Measurements from ENCODE around the gene AVEN.
"Not testable (repeated sequence)": the region's sequence is repeated elsewhere in the genome, so short reads cannot be mapped to it uniquely, and the experiment has no call there.

The AVEN gene, protein sequence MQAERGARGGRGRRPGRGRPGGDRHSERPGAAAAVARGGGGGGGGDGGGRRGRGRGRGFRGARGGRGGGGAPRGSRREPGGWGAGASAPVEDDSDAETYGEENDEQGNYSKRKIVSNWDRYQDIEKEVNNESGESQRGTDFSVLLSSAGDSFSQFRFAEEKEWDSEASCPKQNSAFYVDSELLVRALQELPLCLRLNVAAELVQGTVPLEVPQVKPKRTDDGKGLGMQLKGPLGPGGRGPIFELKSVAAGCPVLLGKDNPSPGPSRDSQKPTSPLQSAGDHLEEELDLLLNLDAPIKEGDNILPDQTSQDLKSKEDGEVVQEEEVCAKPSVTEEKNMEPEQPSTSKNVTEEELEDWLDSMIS

DNA sequence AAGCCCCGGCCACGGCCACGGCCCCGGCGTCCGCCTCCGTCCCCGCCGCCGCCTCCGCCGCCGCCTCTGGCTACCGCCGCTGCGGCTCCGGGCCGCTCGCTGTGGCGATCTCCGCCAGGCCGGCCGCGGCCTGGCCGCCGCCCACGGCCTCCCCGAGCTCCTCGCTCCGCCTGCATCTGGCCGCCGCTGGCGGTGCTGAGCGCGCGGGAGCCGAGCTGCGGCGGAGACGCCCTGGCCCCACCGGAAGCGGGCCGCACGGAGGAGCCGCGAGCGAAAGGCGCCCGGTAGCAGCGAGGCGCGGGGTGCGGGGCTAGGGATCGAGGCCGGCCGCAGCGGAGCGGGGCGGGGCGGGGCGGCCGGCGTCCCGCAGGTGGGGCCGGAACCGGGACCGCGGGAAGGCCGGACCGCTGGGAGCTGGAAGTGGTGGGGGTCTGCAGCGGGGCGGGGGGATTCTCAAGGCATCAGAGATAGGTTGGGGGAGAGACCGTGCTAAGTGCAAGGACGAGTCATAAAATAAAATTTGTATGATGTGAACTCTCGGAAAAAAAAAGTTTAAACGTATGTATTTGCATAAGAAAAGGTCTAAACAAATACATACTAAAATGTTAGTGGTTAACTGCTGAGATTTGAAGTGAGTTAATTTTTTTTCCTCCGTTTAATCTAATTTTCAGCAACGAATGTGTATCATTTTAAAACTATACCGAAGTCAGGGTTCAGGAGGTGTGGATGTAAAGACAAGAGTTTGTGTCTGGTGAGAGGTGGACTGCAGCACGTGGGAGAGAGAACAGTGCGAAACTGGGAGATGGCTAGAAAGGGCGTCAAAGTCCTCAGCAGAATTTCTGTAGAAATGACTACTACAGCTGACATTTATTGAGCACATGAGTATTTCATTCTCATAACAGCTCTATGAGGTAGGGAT, at the start of gene AVEN:
TSS of gene AVEN (minus strand) at position 334 of the 919 bp plus-strand sequence. CDS start at position 176, 158 bp downstream.
- DNase-seq: no peak

DNA sequence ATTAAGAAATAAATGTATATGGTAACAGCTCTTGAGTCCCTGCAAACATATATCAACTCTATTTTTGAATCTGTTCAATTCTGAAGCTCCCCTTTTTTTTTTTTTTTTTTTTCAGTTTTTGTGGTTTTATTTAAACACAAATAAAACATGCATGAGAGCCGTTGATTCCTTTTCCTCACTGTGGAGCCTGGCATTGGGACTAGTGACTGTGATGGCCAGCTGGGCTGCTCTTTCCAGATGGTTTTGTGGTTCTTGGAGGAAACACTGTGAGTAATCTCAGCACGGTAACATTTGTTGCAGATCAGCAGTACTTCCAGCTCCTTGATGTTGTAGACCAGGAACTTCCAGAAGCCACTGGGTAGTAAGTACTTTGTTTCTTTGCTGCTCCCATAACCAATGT, 46.7 kb upstream of the AVEN start:
- no peak for DNase-seq

DNA sequence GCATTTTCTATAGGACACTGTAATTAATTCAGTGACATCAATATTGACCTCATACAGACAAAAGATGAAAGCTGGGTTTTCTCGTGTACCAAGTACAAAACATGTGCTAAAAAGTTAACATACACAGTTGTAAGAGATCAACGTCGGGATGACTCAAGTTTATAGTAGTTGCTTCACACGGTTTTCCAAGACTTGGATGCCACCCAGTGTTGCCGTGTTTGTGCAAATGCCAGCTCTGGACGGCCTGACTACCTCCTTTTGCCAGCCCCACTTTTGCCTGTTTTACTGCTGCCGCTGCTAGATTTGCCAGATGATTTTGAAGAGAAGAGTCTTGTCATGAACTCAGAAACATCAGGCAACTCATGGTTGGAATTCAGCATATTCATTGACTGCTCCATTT, 45.1 kb upstream of the AVEN start:
- no peak for DNase-seq

DNA sequence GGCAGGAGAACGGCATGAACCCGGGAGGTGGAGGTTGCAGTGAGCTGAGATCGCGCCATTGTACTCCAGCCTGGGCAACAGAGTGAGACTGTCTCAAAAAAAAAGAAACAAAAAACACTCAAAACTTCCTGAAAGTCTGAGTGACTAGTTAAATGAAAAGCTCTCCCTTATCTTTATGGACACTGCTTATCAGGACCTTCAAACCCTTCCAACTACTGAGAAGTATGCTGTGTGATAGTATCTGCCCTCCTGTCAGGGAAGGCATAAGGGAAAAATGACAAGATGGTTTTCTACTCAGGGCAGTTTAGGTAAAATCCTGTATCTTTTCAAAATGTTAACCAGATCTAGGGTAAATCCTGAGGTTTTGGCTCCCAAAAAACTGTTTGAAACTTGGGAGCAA, 40.9 kb upstream of the AVEN start:
- DNase-seq: no peak

DNA sequence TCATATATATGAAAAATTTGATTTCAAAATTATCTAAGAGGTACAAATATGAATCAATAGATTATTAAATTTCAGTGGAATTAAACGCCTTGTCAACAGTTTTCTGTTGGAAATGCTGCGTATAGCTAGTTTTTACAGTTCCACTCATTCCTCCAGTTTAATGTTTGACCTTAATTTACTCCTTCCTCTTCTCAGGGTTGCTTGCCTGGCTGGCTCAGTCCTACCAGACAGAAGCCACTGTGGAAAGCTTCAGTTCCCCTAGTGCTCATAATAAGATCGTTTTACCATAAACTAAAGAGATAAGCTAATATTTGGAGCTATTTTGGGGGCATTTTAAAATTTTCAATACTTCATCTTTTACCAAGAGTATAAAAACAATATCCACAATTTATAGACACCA, 39.9 kb upstream of the AVEN start:
- DNase-seq: no peak

DNA sequence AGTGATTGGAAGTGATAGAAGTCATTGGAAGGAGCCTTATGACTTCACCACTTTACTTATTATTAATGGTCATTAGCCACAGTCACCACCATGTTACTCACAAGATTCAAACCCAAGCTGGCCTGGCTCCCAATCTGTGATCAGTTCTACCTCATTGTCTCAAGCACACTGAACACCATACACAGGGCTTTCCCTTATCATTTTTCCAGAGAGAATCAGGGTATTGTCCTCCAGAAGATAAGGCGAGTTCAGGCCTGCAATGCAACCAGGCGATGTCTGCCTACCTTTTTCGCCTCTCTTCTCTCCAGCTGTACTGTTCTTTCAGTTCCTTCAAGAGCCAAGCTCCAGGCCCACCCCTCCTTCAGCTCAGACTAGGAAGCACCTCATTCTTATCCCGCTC, 37.8 kb upstream of the AVEN start:
- no peak for DNase-seq

DNA sequence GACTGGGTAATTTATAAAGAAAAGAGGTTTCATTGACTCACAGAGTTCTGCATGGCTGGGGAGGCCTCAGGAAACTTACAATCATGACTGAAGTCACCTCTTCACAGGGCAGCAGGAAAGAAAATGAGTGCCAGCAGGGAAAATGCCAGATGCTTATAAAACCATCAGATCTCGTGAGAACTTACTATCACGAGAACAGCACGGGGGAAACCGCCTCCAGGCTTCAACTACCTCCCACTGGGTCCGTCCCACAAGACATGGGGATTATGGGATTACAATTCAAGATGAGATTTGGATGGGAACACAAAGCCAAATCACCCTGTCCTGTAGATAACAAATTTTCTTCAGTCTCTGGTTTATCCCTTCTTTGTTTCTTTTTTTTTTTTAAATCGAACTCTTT, 31.0 kb upstream of the AVEN start:
- DNase-seq: no peak

DNA sequence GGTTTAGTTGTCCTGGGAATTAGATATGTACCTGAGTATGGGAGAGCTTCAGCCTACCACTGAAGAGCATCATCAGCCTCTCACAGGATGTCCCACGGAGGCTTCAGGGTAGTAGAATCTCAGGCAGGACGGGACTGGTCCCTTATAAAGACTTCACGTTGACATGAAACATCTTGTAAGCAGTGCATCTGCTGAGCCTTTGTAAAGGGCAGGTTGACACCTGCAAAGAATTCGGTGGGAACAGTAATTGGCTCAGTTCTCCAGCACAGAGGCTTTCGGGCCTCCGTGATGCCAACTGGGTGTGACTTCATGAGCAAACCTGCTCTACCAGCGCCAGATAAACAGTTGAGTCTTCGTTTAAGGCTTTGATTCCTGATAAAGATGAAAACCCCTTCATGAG, 26.9 kb upstream of the AVEN start:
- DNase-seq: no peak

DNA sequence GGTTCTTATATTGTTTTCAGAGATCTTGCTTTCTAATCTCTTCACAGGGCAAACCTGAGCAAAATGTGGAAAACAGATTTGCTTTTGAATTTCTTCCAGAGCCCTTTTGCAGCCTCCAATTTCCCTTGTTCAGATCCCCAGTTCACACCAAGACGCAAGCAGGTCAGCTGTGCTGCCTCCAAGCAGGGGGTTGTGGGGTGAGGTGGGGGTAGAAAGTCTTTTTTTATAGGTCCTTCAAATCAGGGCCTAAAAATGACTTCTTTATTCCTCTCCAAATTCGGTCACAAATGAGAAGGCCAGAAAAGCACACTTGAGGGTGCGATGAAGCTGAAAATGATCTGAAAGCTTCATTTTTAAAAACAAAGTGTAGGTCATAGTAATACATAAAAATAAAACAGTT, 26.3 kb upstream of the AVEN start:
- DNase-seq: no peak

DNA sequence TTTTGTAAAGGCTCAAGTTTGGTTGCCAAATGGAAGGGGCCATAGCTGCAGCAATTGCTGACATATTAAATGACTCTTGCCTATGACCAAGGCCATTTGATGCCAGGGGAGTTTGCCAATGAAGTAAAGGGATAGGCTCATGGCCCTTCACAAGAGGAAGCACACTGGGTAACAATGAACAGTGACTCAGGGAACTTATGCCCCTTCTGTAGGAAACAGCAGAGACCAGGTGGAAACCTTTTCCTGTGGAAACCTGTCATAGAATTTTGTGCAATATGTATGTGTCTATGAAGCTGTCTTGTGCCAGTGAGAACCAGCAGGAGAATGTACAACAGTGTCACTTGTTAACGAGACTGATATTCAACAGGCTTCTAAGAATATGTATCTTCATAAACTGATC, 25.4 kb upstream of the AVEN start:
- no peak for DNase-seq

DNA sequence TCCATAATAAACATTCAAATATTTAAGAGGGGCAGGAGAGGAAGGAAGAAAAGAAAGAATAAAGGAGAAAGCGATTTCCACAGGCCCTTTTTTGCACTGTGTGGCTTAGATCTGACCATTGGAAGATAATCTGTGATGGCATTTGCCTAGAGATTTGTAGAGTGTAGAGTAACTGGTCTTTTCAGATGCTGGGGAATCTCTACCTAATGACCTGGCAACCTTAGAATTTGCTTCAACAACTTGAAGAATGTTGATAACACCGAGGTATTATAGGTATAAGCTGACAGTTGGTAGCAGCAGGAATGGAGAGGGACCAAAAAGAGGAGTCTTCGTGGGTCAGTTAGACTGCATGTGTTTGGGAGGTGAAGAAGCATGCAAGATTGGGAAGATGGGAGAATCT, 20.9 kb upstream of the AVEN start:
- DNase-seq: no peak

DNA sequence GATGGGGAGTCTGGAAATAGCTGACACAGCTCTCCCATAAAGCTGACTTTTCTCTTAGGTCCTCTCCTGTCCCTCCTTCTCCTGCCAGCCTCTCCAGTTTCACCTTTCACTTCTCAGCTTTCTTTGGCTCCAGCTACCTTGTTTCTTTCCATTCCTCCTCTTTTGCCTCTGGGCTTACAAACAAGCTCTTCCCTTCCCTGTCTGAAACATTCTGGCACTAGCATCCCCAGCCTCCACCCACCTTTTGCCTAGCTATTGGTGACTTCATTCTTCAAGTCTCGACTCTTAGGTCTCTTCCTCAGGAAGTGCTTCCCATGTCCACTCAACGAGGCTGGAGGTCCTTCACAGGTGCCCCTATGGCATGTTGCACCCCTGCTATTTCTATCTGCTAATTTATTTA, 20.5 kb upstream of the AVEN start:
- DNase-seq: no peak

DNA sequence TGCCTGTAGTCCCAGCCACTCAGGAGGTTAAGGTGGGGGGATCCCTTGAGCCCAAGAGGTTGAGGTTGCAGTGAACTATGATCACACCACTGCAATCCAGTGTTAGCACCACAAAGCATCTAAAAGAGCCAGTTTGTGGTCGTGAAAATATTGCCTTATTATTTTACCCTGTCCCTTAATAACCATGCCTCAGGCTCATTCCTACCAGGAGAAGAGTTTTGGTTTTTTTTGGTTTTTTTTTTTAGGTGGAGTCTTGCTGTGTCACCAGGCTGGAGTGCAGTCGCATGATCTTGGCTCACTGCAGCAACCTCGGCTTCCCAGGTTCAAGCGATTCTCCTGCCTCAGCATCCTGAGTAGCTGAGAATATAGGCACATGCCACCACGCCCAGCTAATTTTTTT, 17.9 kb upstream of the AVEN start:
- no peak for DNase-seq

DNA sequence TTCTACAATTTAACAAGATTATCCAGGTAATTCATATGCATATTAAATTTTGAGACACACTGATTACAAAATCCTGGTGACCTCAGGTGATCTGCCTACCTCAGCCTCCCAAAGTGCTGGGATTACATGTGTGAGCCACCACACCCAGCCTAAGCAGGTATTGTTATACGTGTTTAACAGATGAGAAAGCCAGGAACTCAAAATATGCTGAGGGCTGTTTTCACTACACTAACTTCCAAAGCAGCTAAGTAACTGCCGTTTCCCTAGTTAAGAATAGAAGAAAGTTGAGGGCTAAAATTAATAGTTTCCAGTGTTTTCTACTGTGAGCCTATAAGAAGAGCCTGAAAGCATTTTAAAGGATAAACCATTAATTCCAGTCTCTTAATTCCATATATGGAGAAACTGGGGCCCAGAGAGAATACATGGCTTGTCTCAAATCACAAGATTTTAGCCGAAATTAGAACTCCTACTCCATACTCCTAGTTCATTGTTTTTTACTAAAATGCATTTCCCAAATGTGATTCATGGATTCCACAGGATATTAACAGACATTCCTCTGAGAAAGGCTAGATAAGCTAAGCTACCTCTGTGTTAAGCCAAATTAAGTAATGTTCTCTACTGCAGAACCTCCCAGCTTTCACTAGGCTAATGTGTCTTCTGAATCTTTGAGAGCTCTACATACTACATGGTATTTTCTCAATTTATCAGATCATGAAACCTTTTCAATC, 17.0 kb upstream of the AVEN start:
- no peak for DNase-seq

DNA sequence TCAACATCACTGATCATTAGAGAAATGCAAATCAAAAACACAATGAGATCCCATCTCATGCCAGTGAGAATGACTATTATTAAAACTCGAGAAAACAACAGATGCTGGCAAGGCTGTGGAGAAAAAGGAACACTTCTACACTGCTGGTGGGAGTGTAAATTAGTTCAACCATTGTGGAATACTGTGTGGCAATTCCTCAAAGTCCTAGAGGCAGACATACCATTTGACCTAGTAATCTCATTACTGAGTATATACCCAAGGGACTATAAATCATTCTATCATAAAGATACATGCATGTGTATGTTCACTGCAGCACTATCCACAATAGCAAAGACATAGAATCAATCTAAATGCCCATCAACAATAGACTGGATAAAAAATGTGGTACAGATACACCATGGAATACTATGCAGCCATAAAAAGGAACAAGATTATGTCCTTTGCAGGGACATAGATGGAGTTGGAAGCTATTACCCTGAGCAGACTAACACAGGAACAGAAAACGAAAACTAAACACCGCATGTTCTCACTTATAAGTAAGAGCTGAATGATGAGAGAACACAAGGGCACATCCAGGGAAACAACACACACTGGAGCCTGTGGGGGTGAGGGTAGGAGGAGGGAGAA, 15.2 kb upstream of the AVEN start:
- DNase-seq: no peak

DNA sequence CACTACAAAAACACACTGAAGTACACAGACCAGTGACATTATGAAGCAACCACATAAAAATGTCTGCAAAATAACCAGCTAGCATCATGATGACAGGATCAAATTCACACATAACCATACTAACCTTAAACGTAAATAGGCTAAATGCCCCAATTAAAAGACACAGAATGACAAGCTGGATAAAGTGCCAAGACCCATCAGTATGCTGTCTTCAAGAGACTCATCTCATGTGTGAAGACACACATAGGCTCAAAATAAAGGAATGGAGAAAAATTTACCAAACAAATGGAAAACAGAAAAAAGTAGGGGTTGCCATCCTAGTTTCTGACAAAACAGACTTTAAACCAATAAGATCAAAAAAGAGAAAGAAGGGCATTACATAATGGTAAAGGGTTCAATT, 11.4 kb upstream of the AVEN start:
- DNase-seq: not testable (repeated sequence)

DNA sequence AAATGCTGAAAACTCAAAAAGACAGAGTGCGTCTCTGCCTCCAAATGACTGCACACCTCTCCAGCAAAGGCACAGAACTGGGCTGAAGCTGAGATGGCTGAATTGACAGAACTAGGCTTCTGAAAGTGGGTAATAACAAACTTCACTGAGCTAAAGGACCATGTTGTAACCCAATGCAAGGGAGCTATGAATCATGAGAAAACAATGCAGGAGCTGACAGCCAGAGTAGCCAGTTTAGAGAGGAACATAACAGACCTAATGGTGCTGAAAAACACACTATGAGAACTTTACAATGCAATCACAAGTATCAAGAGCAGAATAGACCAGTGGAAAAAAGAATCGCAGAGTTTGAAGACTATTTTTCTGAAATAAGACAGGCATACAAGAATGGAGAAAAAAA, 10.1 kb upstream of the AVEN start:
- DNase-seq: no peak

DNA sequence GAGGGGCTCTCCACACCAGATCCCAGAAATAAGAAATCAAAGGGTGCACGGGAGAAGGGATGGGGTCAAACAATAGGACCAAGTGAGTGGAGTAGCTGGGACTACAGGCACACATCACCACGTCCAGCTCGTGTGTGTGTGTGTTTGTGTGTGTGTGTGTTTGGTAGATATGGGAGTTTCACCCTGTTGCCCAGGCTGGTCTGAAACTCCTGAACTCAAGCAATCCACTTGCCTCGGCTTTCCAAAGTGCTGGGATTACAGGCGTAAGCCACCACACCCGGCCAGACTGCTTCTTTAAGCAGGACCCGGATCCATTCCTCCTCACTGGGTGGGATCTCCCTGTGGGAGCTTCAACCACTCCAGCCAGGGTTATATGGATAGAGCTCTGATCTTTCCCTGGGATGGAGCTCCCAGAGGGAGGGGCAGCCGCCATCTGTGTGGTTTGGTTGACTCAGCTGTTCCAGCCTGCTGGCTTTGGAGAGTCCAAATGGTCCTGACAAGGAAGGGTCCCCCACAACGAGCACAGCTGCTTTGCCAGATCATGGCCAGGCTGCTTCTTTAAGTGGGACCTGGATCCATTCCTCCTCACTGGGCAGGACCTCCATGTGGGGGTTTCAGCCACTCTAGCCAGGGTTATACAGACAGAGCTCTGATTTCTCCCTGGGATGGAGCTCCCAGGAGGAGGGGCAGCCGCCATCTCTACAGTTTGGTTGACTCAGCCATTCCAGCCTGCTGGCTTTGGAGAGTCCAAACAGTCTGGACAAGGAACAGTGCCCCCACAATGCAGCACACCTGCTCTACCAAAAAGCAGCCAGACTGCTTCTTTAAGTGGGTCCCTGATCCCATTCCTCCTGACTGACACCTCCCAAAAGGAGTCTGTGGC, 9.1 kb upstream of the AVEN start:
- DNase-seq: no peak

DNA sequence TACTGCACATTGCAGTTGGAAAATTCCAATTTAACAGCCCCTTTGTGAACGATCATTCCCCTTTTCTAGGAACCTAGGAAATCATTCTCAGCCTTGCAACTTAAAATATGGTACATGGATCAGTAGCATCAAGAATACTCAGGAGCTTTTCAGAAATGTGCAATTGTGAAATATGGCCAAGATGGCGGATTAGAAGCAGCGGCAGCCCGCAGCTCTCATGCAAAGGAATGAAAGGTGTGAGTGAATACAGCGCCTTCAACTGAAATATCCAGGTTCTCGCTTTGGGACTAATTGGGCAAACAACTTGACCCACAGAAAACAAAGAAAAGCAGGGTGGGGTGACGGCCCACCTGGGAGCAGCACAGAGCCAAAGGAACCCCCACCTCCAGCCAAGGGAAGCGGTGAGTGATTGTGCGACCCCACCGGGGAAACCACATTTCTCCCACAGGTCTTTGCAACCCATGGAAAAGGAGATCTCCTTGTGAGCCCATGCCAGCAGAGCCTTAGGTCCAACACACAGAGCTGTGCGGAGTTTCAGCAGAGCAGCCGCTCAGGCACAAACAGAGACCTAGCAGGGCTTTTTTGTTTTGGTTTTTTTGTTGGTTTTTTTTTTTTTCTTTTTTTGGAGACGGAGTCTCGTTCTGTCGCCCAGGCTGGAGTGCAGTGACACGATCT, 7.6 kb upstream of the AVEN start:
- DNase-seq: no peak

DNA sequence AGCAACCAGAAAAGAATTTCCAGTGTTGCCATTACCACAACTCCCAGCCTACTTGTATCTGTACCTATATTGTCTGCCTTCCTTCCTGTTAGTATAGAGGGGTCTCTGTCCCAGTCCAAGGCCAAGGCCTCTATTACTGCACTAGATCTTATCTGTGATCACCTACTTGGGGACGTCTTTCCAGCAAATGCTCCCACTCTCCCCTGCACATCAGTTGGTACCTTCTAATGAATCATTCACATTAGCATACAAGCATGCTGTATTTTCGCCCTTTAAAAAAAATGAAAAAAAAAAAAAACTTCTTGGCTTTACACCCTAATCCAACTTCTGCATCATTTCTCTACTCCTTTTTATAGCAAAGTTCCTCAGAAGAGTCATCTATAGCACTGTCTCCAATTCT, 4.8 kb upstream of the AVEN start:
- no peak for DNase-seq

DNA sequence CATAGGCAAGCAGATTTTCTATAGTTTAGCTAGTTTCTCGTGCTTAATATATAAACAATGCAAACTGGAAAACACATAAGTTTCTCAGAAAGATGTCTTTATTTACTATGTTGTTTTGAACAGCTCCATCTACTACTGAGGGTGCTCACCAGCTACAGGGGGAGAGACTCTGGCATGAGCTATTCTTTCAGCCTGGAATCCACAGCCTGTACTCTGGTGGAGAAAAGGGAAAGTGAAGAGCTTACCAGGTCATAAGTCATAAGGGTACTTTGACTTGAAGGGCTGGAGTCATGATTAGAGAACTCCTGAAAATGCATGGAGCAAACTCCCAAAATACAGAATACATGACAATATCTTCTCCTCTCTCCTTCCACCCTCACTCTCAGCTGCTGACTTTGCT, 4.4 kb upstream of the AVEN start:
- DNase-seq: no peak

DNA sequence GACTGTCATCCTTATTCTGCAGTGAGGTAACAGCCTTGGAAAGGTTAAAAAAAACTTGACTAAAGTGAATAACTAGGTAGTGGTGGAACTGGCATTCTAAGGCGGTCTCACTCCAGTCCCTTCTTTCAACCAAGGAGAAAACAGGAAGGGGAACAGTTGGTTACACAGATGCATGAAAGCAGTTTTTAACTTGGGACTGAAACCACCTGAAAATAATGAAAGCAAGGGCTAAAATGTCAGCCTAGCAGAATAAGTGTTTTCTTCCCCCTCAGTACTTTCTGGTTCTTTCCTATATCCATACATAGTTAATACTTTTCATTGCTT, 748 bp upstream of the AVEN start:
- DNase-seq: no peak

All from amniotic stem cell (primary cell).